Endothelial cell of umbilical vein (primary cell): ENCODE data around the gene LGALS7. TPM values are rescaled to one million over a fixed set of nuclear protein-coding genes. Genes with fewer than 3 reads are reported as not detected.

Source experiments
- BruUV-seq: library from RNA; stranded (reverse); fragments of 400-500 nt; replicated peaks from 2 replicates; lab custom pipeline; 2021; lab: Mats Ljungman, UMichigan
- CTCF ChIA-PET: fragments of 300-600, 350-600 bp; sonication (Branson Sonifier 250); formaldehyde crosslinking; loops from one replicate; lab custom pipeline; 2021; ENCODE audit warnings: antibody characterized with exemption, inconsistent platforms; lab: Charles Lee
- POLR2A ChIA-PET: fragments of 300-600, 350-600 bp; sonication (Branson Sonifier 250); formaldehyde crosslinking; loops from one replicate; lab custom pipeline; 2021; ENCODE audit warnings: antibody characterized with exemption, inconsistent platforms; lab: Charles Lee
- DNase-seq: peaks from one replicate; pipeline ENCODE4 v3.0.0-alpha.2; 2011; ENCODE audit warnings: low read depth, low spot score
- FAIRE-seq: peaks from 2 replicates; lab custom pipeline; 2011; peaks lifted over from hg19 to GRCh38; lab: Jason Lieb, UNC
- H2AFZ ChIP-seq: 2 replicates; pipeline ENCODE4 v1.6.0; 2012; ENCODE audit warnings: low read depth, low read length, control low read depth, inconsistent platforms
- H3K27ac ChIP-seq: 2 replicates; pipeline ENCODE4 v1.5.1; 2011; ENCODE audit warnings: low read depth, mild to moderate bottlenecking, control low read depth, low read length, moderate library complexity; ENCODE audit not compliant: insufficient read depth
- H3K27me3 ChIP-seq, 2 experiments: 2 replicates each; pipeline versions ENCODE4 v1.6.0 to v1.6.1; 2011; ENCODE audit warnings: low read length in 2 of 2, mixed read lengths in 1 of 2; ENCODE audit not compliant: control insufficient read depth in 2 of 2, insufficient read depth in 2 of 2
- H3K36me3 ChIP-seq, 2 experiments: 2 replicates in 1 of 2; 3 replicates in 1 of 2; pipeline ENCODE4 v1.5.1; 2011; ENCODE audit warnings: low read length in 2 of 2, mild to moderate bottlenecking in 1 of 2, moderate library complexity in 1 of 2; ENCODE audit not compliant: control insufficient read depth in 2 of 2, insufficient read depth in 2 of 2; ENCODE audit errors: extremely low read depth in 1 of 2
- H3K4me1 ChIP-seq: 3 replicates; pipeline ENCODE4 v1.5.1; 2011; ENCODE audit warnings: mild to moderate bottlenecking, low read length; ENCODE audit not compliant: control insufficient read depth, insufficient read depth; ENCODE audit errors: extremely low read depth
- H3K4me2 ChIP-seq: 2 replicates; pipeline ENCODE4 v1.6.1; 2011; ENCODE audit warnings: low read length, control low read depth, mixed read lengths; ENCODE audit not compliant: insufficient read depth
- H3K4me3 ChIP-seq, 3 experiments: fragments of 200-600 bp in 1 of 3; sonication (generic), shearing (Covaris generic) in 1 of 3; replicated peaks in 1 of 3; 2 replicates each; pipeline ENCODE4 v1.5.1; 2011 to 2016; ENCODE audit warnings: control low read depth in 3 of 3, low read length in 3 of 3, mild to moderate bottlenecking in 2 of 3, inconsistent platforms in 1 of 3, low read depth in 1 of 3, moderate library complexity in 1 of 3; ENCODE audit not compliant: insufficient read depth in 1 of 3
- H3K79me2 ChIP-seq: 2 replicates; pipeline ENCODE4 v1.6.0; 2012; ENCODE audit warnings: low read length, inconsistent platforms; ENCODE audit not compliant: control insufficient read depth, insufficient read depth
- H3K9ac ChIP-seq: replicated peaks from 2 replicates; pipeline ENCODE3; 2011; ENCODE audit warnings: low read length, control low read depth; ENCODE audit not compliant: insufficient read depth; ENCODE audit errors: extremely low read depth
- H3K9me1 ChIP-seq: replicated peaks from 3 replicates; pipeline ENCODE4 v1.6.0; 2011; ENCODE audit warnings: mild to moderate bottlenecking, low read length; ENCODE audit not compliant: control insufficient read depth, insufficient read depth; ENCODE audit errors: extremely low read depth
- H3K9me3 ChIP-seq: replicated peaks from 2 replicates; pipeline ENCODE4 v1.5.1; 2012; ENCODE audit warnings: low read length, inconsistent platforms; ENCODE audit not compliant: control insufficient read depth, insufficient read depth
- H4K20me1 ChIP-seq: replicated peaks from 2 replicates; pipeline ENCODE3; 2011; ENCODE audit warnings: mild to moderate bottlenecking, low read length; ENCODE audit not compliant: control insufficient read depth, insufficient read depth; ENCODE audit errors: extremely low read depth
- EZH2 ChIP-seq: IDR thresholded peaks from 2 replicates; pipeline ENCODE4 v1.6.1; 2012; ENCODE audit warnings: borderline replicate concordance, low read depth, mild to moderate bottlenecking, moderate library complexity, low read length, inconsistent platforms; ENCODE audit not compliant: severe bottlenecking
- FOS ChIP-seq: IDR thresholded peaks from 2 replicates; pipeline ENCODE4 v1.6.1; 2011; ENCODE audit warnings: mild to moderate bottlenecking, low read length, moderate library complexity, borderline replicate concordance; ENCODE audit not compliant: insufficient read depth
- GATA2 ChIP-seq: IDR thresholded peaks from 2 replicates; pipeline ENCODE4 v1.7.0; 2011; ENCODE audit warnings: low read depth, mild to moderate bottlenecking, moderate library complexity, mixed read lengths, low read length; ENCODE audit not compliant: insufficient read length, insufficient read depth
- JUN ChIP-seq: IDR thresholded peaks from 2 replicates; pipeline ENCODE4 v1.6.1; 2011; ENCODE audit warnings: borderline replicate concordance, low read depth; ENCODE audit not compliant: insufficient read length, insufficient read depth
- MYC ChIP-seq: IDR thresholded peaks from one replicate; pipeline ENCODE4 v1.6.1; 2011; ENCODE audit warnings: mild to moderate bottlenecking, low read depth, low read length
- POLR2A ChIP-seq: IDR thresholded peaks from 2 replicates; pipeline ENCODE4 v1.6.1; 2012; ENCODE audit warnings: low read depth, mild to moderate bottlenecking, control low read depth, low read length
- POLR2AphosphoS5 ChIP-seq: IDR thresholded peaks from 2 replicates; pipeline ENCODE4 v1.6.1; 2012; ENCODE audit warnings: low read depth, mild to moderate bottlenecking, control low read depth, low read length, moderate library complexity; ENCODE audit not compliant: insufficient read depth
- dilution Hi-C: fragments of 300-500 bp; cut with MboI; formaldehyde crosslinking; loops from one replicate; pipeline ENCODE4 v1.15.0; 2019; ENCODE audit warnings: low sequenced_read_pairs; ENCODE audit not compliant: extremely low pct_ligation_motif_present
- intact Hi-C: fragments of 100-400 bp; cut with micrococcal nuclease; formaldehyde crosslinking; loops from one replicate; pipeline ENCODE4 v1.10.0; 2022
- polyA plus RNA-seq, 4 experiments: library from polyadenylated mRNA; depleted of rRNA in 3 of 4; stranded (reverse) in 3 of 4; unstranded in 1 of 4; fragments of >200 nt; gene quantifications; 2 replicates each; pipeline versions ENCODE4 v1.2.1 to v1.2.3, GENCODE V29; 2011 to 2012; ENCODE audit warnings: missing spikeins in 1 of 4
- total RNA-seq: library from RNA; stranded (reverse); gene quantifications from 2 replicates; pipeline ENCODE4 v1.2.3, GENCODE V29; 2021
- TF ChIP-seq, protein P1 (sequence below), 2 donors: IDR thresholded peaks; 1 replicate in 1 of 2; 2 replicates in 1 of 2; pipeline ENCODE4 v1.5.1; 2011; ENCODE audit warnings: low read length in 2 of 2, mild to moderate bottlenecking in 2 of 2, moderate library complexity in 2 of 2, control low read depth in 1 of 2, inconsistent platforms in 1 of 2, low read depth in 1 of 2; ENCODE audit not compliant: insufficient read depth in 1 of 2; ENCODE audit errors: extremely low read depth in 1 of 2
- TF ChIP-seq, protein P2 (sequence below): IDR thresholded peaks from 2 replicates; pipeline ENCODE4 v1.6.1; 2011; ENCODE audit not compliant: insufficient read depth, insufficient read length

Gene LGALS7
- total and polyA plus RNA-seq, 2 donors (not counting 3 experiments of a cell fraction or from before 2014, with no cell fraction given): not detected

DNA sequence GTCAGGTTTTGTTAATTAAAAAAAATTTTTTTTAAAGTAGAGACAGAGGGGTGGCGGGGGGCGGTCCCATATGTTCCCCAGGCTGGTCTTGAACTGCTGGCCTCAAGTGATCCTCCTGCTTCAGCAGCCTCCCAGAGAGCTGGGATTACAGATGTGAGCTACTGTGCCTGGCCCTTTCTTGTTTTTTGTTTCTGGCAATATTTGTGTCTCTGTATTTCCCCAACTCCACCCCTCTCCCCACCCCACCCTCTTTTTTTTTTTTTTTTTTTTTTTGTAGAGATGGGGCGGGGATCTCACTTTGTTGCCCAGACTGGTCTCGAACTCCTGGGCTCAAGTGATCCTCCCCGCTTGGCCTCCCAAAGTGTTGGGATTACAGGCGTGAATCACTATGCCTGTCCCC, 28.4 kb downstream of the LGALS7 start:
- no peaks in the 10 kb centered on the region for H3K9me3 ChIP-seq
- TF ChIP-seq POLR2A (no peak), MYC (no peak), JUN (no peak), POLR2AphosphoS5 (no peak), FOS (no peak), EZH2 (no peak), GATA2 (no peak)
- TF ChIP-seq, protein P1, sequence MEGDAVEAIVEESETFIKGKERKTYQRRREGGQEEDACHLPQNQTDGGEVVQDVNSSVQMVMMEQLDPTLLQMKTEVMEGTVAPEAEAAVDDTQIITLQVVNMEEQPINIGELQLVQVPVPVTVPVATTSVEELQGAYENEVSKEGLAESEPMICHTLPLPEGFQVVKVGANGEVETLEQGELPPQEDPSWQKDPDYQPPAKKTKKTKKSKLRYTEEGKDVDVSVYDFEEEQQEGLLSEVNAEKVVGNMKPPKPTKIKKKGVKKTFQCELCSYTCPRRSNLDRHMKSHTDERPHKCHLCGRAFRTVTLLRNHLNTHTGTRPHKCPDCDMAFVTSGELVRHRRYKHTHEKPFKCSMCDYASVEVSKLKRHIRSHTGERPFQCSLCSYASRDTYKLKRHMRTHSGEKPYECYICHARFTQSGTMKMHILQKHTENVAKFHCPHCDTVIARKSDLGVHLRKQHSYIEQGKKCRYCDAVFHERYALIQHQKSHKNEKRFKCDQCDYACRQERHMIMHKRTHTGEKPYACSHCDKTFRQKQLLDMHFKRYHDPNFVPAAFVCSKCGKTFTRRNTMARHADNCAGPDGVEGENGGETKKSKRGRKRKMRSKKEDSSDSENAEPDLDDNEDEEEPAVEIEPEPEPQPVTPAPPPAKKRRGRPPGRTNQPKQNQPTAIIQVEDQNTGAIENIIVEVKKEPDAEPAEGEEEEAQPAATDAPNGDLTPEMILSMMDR (IDR thresholded peaks at IDR 0.05; ENCODE audit: extremely low read depth in 1 of 2, insufficient read depth in 1 of 2, low read depth in 1 of 2, low read length in 2 of 2): no peak
- TF ChIP-seq, protein P2, sequence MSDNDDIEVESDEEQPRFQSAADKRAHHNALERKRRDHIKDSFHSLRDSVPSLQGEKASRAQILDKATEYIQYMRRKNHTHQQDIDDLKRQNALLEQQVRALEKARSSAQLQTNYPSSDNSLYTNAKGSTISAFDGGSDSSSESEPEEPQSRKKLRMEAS: no peak
- no peak overlapping the region for H3K4me2 ChIP-seq
- H2AFZ ChIP-seq: no peak overlapping the region
- H3K36me3 ChIP-seq: no peaks in the 10 kb centered on the region
- no TSS peak for BruUV-seq
- DNase-seq (no peak), FAIRE-seq (no peak)
- H3K27ac ChIP-seq: no peak overlapping the region
- no peak overlapping the region for H3K9ac ChIP-seq
- ChIA-PET POLR2A (no interaction called here), CTCF (interaction anchor here (1.6 kb wide), 1 partner anchor 110 kb away, joined by 4 read pairs; no protein-coding TSS in a partner anchor)
- dilution Hi-C loops: no loop called here
- no peaks in the 10 kb centered on the region for H3K27me3 ChIP-seq
- no peaks in the 10 kb centered on the region for H3K9me1 ChIP-seq
- H4K20me1 ChIP-seq: no peaks in the 10 kb centered on the region
- no peaks in the 10 kb centered on the region for H3K79me2 ChIP-seq
- intact Hi-C loops: no loop called here
- H3K4me1 ChIP-seq: no peaks in the 10 kb centered on the region
- no peak overlapping the region for H3K4me3 ChIP-seq
